Measurements from ENCODE around the gene BBS1. TPM values are rescaled to one million over a fixed set of nuclear protein-coding genes. Genes with fewer than 3 reads are reported as not detected.
"Not testable (repeated sequence)": the region's sequence is repeated elsewhere in the genome, so short reads cannot be mapped to it uniquely, and the experiment has no call there.

The BBS1 gene
- total RNA-seq, 3 donors from 2014 or later: 51.5 to 79.5 (median 63.8) TPM

- H3K27me3 ChIP-seq: no peaks in the 10 kb centered on the region
- TF ChIP-seq POLR2AphosphoS5 (IDR thresholded peaks at IDR 0.05): no peak
- TF ChIP-seq, protein P1, sequence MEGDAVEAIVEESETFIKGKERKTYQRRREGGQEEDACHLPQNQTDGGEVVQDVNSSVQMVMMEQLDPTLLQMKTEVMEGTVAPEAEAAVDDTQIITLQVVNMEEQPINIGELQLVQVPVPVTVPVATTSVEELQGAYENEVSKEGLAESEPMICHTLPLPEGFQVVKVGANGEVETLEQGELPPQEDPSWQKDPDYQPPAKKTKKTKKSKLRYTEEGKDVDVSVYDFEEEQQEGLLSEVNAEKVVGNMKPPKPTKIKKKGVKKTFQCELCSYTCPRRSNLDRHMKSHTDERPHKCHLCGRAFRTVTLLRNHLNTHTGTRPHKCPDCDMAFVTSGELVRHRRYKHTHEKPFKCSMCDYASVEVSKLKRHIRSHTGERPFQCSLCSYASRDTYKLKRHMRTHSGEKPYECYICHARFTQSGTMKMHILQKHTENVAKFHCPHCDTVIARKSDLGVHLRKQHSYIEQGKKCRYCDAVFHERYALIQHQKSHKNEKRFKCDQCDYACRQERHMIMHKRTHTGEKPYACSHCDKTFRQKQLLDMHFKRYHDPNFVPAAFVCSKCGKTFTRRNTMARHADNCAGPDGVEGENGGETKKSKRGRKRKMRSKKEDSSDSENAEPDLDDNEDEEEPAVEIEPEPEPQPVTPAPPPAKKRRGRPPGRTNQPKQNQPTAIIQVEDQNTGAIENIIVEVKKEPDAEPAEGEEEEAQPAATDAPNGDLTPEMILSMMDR (IDR thresholded peaks at IDR 0.05): no peak
- no peak for TF ChIP-seq POLR2A (IDR thresholded peaks at IDR 0.05)
- no peak for DNase-seq (ENCODE audit: low spot score in 2 of 2)
- intact Hi-C loops (cut with DNase I; ENCODE audit: low total_unique reads): no loop called here
- H3K4me3 ChIP-seq: no peak overlapping the region
- no peaks in the 10 kb centered on the region for H3K9me3 ChIP-seq
- H3K36me3 ChIP-seq: no peaks in the 10 kb centered on the region
- no peak overlapping the region for H3K27ac ChIP-seq
- no peaks in the 10 kb centered on the region for H3K4me1 ChIP-seq
These were observed 31.9 kb downstream of the BBS1 start for GRCh38 chr11:66542362-66542761.

- H3K27ac ChIP-seq: peak overlapping the region in 1 of 2 donors; percentile 21
- DNase-seq (ENCODE audit: low spot score in 2 of 2): no peak
- H3K36me3 ChIP-seq: no peaks in the 10 kb centered on the region
- peak overlapping the region in 1 of 3 donors; percentile 47 for H3K4me3 ChIP-seq
- TF ChIP-seq POLR2A (IDR thresholded peaks at IDR 0.05) (no peak), POLR2AphosphoS5 (IDR thresholded peaks at IDR 0.05) (no peak)
- TF ChIP-seq, protein P1 (IDR thresholded peaks at IDR 0.05): no peak
- intact Hi-C loops (cut with DNase I; ENCODE audit: low total_unique reads): no loop called here
- no peaks in the 10 kb centered on the region for H3K4me1 ChIP-seq
- H3K27me3 ChIP-seq: no peaks in the 10 kb centered on the region
- H3K9me3 ChIP-seq: no peaks in the 10 kb centered on the region
These were observed 33.0 kb downstream of the BBS1 start for GRCh38 chr11:66543263-66544107.

DNA sequence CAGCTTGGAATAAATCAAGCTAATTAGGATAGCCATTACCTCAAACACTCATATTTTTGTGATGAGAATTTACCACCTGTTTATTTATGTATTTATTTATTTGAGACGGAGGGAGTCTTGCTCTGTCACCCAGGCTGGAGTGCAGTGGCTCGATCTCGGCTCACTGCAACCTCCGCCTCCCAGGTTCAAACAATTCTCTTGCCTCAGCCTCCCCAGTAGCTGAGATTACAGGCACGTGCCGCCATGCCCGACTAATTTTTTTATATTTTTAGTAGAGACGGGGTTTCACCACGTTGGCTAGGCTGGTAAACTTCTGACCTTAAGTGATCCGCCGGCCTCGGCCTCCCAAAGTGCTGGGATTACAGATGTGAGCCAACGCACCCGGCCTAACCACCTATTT lies 34.5 kb downstream of the BBS1 start:
- intact Hi-C loops (cut with DNase I; ENCODE audit: low total_unique reads); H3K4me1 ChIP-seq; H3K27ac ChIP-seq: not testable (repeated sequence)

GRCh38 chr11:66545701-66546367 lies 35.4 kb downstream of the BBS1 start, which contains the start of gene ZDHHC24:
Gene ZDHHC24, minus strand, starts transcription at chr11:66546048. Its CDS starts 45 bp downstream, at chr11:66546003.
- no peaks in the 10 kb centered on the region for H3K36me3 ChIP-seq
- peak within 1 kb of the TSS; percentile 76 to 92 (median 79) for H3K4me3 ChIP-seq
- TF ChIP-seq POLR2AphosphoS5 (IDR thresholded peaks at IDR 0.05) (peak in 2 of 3 donors; percentile 46 to 63), POLR2A (IDR thresholded peaks at IDR 0.05) (no peak)
- intact Hi-C loops (cut with DNase I; ENCODE audit: low total_unique reads): no loop called here
- H3K27me3 ChIP-seq: no peaks in the 10 kb centered on the region
- H3K9me3 ChIP-seq: no peaks in the 10 kb centered on the region
- no peaks in the 10 kb centered on the region for H3K4me1 ChIP-seq
- DNase-seq (ENCODE audit: low spot score in 2 of 2): peak; percentile 94 to 95
- H3K27ac ChIP-seq: peak within 1 kb of the TSS; percentile 56 to 83

More for the DNA sequence above, 34.5 kb downstream of the BBS1 start:
- H3K9me3 ChIP-seq; DNase-seq (ENCODE audit: low spot score in 2 of 2); H3K27me3 ChIP-seq; H3K36me3 ChIP-seq: not testable (repeated sequence)
- peak overlapping the region; percentile 76 to 92 (median 79) for H3K4me3 ChIP-seq

DNA sequence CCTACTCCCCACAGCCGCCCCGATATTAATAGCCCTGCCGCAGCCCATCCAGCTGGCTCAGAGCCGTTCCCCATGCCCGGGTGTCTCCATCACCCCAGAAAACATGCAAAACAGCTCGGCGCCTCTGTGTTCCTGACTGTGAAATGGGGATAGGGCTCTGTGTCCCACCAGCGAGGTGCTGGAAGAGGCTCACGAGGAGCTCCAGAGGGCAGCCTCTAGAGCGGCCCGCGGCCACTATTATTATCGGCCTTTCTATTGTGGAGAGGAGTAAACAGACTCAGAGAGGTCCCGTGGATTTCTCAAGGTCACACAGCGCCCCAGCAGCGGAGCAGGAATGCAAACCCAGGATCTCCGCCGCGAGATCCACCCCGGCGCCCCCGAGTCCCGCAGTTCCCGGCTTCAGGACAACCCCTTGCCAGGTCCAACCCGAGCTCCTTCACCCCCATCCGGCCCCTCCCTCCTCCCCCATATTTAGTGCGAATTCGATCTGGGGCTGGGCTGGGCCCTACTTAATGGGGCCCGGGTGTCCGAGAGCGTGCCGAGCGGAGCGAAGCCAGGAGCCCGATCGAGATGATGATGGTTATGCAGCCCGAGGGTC lies 36.0 kb downstream of the BBS1 start, which contains the start of gene ACTN3:
Gene ACTN3 (plus strand): TSS at position 536 of the 598 bp plus-strand sequence. CDS start 35 bp downstream, at position 571.
- intact Hi-C loops (cut with DNase I; ENCODE audit: low total_unique reads): no loop called here
- H3K27ac ChIP-seq: peak within 1 kb of the TSS; percentile 56 to 83
- no peaks in the 10 kb centered on the region for H3K36me3 ChIP-seq
- peak within 1 kb of the TSS; percentile 76 to 92 (median 79) for H3K4me3 ChIP-seq
- no peaks in the 10 kb centered on the region for H3K27me3 ChIP-seq
- TF ChIP-seq POLR2AphosphoS5 (IDR thresholded peaks at IDR 0.05): no peak
- TF ChIP-seq, protein P1 (IDR thresholded peaks at IDR 0.05): no peak
- TF ChIP-seq POLR2A (IDR thresholded peaks at IDR 0.05): no peak
- no peaks in the 10 kb centered on the region for H3K4me1 ChIP-seq
- H3K9me3 ChIP-seq: no peaks in the 10 kb centered on the region
- peak in 1 of 2 donors; percentile 27 for DNase-seq (ENCODE audit: low spot score in 2 of 2)

All from breast epithelium (tissue), 4 donors.